Stomach (tissue), 9 donors: ENCODE results near the gene NMT1. TPM values are rescaled to one million over a fixed set of nuclear protein-coding genes. Genes with fewer than 3 reads are reported as not detected.
"Not testable (repeated sequence)": the region's sequence is repeated elsewhere in the genome, so short reads cannot be mapped to it uniquely, and the experiment has no call there.

ENCODE experiments used
- DNase-seq, 2 donors: peaks; one replicate each; pipeline versions ENCODE4 v3.0.0 to v3.0.0-alpha.2; 2013 to 2019
- H3K27ac ChIP-seq, 5 donors: fragments of 200-600 bp in 4 of 5; sonication (generic) in 4 of 5; one replicate each; pipeline ENCODE4 v1.5.1; 2013 to 2019; ENCODE audit warnings: mild to moderate bottlenecking in 1 of 5, moderate library complexity in 1 of 5
- H3K27me3 ChIP-seq, 3 donors: fragments of 200-600 bp; sonication (generic); one replicate each; pipeline ENCODE4 v1.5.1; 2017 to 2019; ENCODE audit warnings: mixed run types in 1 of 3
- H3K36me3 ChIP-seq, 4 donors: fragments of 200-600 bp; sonication (generic); 1 replicate in 3 of 4; 2 replicates in 1 of 4; pipeline ENCODE4 v1.5.1; 2016 to 2019
- H3K4me1 ChIP-seq, 4 donors: fragments of 200-600 bp; sonication (generic); one replicate each; pipeline ENCODE4 v1.5.1; 2016 to 2019
- H3K4me3 ChIP-seq, 4 donors: fragments of 200-600 bp; sonication (generic) in 3 of 4; one replicate each; pipeline ENCODE4 v1.5.1; 2016 to 2019; ENCODE audit warnings: mild to moderate bottlenecking in 1 of 4
- H3K9me3 ChIP-seq, 4 donors: fragments of 200-600 bp; sonication (generic); one replicate each; pipeline ENCODE4 v1.5.1; 2016 to 2019
- EP300 ChIP-seq: sonication (generic); formaldehyde crosslinking; IDR thresholded peaks from one replicate; pipeline ENCODE4 v1.6.1; 2017; ENCODE audit warnings: antibody characterized with exemption
- POLR2A ChIP-seq, 4 donors: fragments of 450-650 bp; IDR thresholded peaks; one replicate each; pipeline ENCODE4 v1.6.1; 2016; ENCODE audit warnings: antibody characterized with exemption in 4 of 4, control low read depth in 2 of 4, mild to moderate bottlenecking in 1 of 4, moderate library complexity in 1 of 4
- POLR2AphosphoS5 ChIP-seq, 3 donors: sonication (generic); formaldehyde crosslinking; IDR thresholded peaks; one replicate each; pipeline ENCODE4 v1.6.1; 2016; ENCODE audit warnings: antibody characterized with exemption in 3 of 3
- WGBS, 5 donors: extraction: QIAGEN DNeasy Blood & Tissue Kit in 3 of 5; methylation state at CpG; one replicate each; pipeline versions ENCODE4 v1.1.5 to v1.1.7; 2013 to 2018; 5-methylcytosine and 5-hydroxymethylcytosine counted together
- intact Hi-C: fragments of 100-400 bp; cut with DNase I; formaldehyde crosslinking; loops from one replicate; pipeline ENCODE4 v1.15.1; 2023; ENCODE audit warnings: low total_unique reads
- polyA plus RNA-seq, 3 donors: library from polyadenylated mRNA; stranded (reverse); fragments of 200-250 nt; gene quantifications; one replicate each; pipeline ENCODE4 v1.2.3, GENCODE V29; 2013
- total RNA-seq, 5 donors: library from RNA; depleted of rRNA; stranded (reverse); fragments of >200 nt; gene quantifications; one replicate each; pipeline versions ENCODE4 v1.1.0 to v1.2.3, GENCODE V29; 2014 to 2016
- TF ChIP-seq, protein P1 (sequence below), 7 experiments: fragments of 450-650 bp in 4 of 7; fragments of 200-600 bp in 3 of 7; sonication (generic) in 3 of 7; IDR thresholded peaks; one replicate each; pipeline ENCODE4 v1.5.1; 2016 to 2019; ENCODE audit warnings: antibody characterized with exemption in 7 of 7, control low read depth in 2 of 7, mild to moderate bottlenecking in 1 of 7
- donor health status: healthy with polysubstance abuse.
- donor health status: Bipolar disorder and iron deficiency.
- donor health status: healthy.

The NMT1 gene
- total and polyA plus RNA-seq, 8 donors, result 23.3 to 230 (median 73.5) TPM

DNA sequence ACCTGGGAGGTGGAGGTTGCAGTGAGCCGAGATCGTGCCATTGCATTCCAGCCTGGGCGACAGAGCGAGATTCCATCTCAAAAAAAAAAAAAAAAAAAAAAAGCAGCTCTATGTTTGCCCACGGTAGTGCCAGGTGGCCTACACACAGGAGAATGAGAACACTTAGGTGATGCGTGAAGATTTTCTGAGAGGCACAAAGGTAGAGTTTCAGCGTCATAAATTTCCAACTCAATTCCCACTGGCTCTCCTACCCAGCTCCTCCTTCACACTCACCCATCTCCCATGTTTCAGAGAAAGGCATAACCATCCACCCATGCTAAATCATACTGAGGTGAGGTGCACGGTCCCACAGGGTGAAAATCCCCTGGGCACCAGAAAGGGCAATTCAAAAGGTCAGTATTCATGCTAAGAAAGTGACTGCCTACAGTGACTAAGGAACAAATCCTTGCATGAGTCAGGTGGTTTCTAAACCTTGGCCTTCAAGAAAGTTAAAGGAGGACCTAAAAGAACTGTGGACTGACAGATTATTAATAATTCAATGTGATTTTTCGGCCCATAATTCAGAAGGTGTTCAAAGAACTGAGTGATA, 14.5 kb upstream of the NMT1 start:
- intact Hi-C loops, result no loop called here
- TF ChIP-seq POLR2A (IDR thresholded peaks at IDR 0.05) (no peak), EP300 (no peak), POLR2AphosphoS5 (IDR thresholded peaks at IDR 0.05) (no peak)
- TF ChIP-seq, protein P1, sequence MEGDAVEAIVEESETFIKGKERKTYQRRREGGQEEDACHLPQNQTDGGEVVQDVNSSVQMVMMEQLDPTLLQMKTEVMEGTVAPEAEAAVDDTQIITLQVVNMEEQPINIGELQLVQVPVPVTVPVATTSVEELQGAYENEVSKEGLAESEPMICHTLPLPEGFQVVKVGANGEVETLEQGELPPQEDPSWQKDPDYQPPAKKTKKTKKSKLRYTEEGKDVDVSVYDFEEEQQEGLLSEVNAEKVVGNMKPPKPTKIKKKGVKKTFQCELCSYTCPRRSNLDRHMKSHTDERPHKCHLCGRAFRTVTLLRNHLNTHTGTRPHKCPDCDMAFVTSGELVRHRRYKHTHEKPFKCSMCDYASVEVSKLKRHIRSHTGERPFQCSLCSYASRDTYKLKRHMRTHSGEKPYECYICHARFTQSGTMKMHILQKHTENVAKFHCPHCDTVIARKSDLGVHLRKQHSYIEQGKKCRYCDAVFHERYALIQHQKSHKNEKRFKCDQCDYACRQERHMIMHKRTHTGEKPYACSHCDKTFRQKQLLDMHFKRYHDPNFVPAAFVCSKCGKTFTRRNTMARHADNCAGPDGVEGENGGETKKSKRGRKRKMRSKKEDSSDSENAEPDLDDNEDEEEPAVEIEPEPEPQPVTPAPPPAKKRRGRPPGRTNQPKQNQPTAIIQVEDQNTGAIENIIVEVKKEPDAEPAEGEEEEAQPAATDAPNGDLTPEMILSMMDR (IDR thresholded peaks at IDR 0.05), result no peak
- Histone ChIP-seq H3K36me3 (no peaks in the 10 kb centered on the region), H3K4me1 (peaks cover 20 to 63% (median 39%) of the 10 kb centered on the region in 4 donors), H3K4me3 (no peak overlapping the region), H3K9me3 (no peaks in the 10 kb centered on the region), H3K27me3 (no peaks in the 10 kb centered on the region), H3K27ac (no peak overlapping the region)
- DNase-seq, result no peak
- WGBS, 5 donors, result 83 to 92% (median 89%) methylated on average over 9 of the region's 9 CpGs

DNA sequence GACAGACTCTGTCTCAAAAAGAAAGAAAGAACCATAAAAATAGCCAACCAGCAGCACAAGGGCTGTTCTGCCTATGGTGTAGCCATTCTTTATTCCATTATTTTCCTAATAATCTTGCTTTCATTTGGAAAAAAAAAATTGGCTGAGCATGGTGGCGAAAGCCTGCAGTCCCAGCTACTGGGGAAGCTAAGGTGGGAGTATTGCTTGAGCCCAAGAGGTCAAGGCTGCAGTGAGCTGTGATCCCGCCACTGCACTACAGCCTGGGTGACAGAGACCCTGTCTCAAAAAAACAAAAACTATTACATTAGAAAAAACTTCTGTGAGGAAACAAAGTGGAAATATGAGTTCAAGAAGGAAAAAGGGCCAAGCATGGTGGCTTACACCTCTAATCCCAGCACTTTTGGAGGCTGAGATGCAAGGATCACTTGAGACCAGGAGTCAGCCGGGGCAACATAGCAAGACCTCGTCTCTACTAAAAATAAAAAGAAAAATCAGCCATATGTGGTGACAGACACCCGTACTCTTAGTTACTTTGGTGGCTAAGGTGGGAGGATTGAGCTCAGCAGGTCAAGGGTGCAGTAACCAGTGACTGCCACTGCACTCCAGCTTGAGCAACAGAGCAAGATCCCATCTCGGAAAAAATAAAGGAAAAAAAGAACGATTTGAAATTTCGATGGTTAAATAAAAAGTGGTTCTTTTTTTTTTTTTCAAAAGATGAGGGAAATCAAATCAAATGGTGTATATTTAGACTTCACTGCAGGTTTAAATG, 12.1 kb upstream of the NMT1 start:
- 89 to 93% (median 93%) methylated on average over 8 of the region's 8 CpGs for WGBS, 5 donors
- no peaks in the 10 kb centered on the region for H3K9me3 ChIP-seq
- intact Hi-C loops, result no loop called here
- no peak for DNase-seq
- peaks cover 15 to 48% (median 33%) of the 10 kb centered on the region in 4 donors for H3K4me1 ChIP-seq
- no peak overlapping the region for H3K4me3 ChIP-seq
- H3K36me3 ChIP-seq, result no peaks in the 10 kb centered on the region
- H3K27ac ChIP-seq, result no peak overlapping the region
- TF ChIP-seq, protein P1 (IDR thresholded peaks at IDR 0.05), result peak in 2 of 7 experiments; percentile 14 to 19
- TF ChIP-seq EP300, result no peak
- no peaks in the 10 kb centered on the region for H3K27me3 ChIP-seq

DNA sequence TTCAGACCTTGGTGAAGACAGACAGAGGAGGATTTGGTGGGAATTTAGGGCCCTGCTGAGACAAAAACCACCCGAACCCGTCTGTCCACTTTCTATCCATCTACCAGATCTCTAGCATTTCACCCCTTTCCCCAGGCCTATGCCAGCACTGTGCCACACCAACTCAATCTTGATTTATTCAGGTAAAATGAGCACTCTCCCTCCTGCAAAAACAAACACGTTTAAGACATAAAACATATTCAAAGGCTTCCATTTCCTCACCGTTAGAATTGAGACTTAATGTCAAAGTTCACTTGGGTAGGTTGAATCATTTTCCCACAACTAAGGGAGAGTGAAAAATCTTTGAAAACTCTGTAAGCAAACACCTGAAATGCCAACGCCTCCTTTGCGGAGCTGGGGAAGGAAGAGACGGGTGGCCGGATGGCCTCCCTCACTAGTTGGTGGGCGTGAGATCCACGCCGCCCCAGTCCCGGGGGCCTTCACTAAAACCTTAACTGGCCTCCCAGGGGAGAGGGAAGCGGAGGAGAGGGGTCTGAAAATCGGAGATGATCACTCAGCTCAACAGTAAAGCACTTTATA, 10.5 kb upstream of the NMT1 start:
- peak overlapping the region; percentile 76 to 94 (median 92) for H3K27ac ChIP-seq
- 1 to 3% (median 2%) methylated on average over 14 of the region's 14 CpGs for WGBS, 5 donors
- intact Hi-C loops, result no loop called here

DNA sequence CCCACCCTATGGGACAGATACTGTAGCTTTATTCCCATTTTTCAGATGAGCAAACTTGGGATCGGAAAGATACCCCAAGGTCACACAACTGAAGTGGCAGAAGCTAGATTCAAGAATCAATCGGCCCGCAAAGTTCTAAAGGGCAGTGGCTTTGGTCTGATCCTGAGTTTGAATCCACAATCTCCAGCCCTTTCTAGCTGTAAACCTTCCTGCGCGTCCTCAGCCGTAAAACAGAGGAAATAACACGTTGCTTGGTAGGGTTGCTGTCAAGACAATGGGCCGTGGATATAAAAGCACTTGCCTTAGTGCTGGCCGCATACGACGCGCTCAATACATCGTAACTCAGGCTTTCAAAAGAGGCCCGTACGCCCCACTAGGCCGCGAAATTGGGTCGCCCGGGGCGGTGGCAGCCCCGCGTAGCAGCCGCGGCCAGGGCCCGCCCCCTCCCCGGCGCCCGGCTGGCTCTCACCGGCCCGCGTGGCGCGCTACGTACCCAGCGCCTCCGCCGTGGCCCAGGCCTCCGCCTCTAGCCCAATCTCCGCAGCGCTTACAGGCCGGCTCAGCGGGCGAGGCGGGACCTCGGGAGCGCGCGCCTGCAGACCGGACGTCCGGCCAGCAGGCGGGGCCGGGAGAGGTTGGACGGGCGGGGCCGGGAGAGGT, 9.9 kb upstream of the NMT1 start, which contains the start of gene DCAKD:
TSS of gene DCAKD (minus strand) at position 573 of the 660 bp plus-strand sequence. CDS start 16,747 bp downstream, outside the sequence.
- 0 to 1% (median 0%) methylated on average over 20 to 56 of the region's 56 CpGs for WGBS, 5 donors
- Histone ChIP-seq H3K4me1 (peaks cover 12 to 34% (median 25%) of the 10 kb centered on the region in 4 donors), H3K27ac (peak within 1 kb of the TSS; percentile 87 to 94 (median 92)), H3K4me3 (peak within 1 kb of the TSS; percentile 55 to 65 (median 61)), H3K36me3 (no peaks in the 10 kb centered on the region), H3K27me3 (no peaks in the 10 kb centered on the region), H3K9me3 (no peaks in the 10 kb centered on the region)
- intact Hi-C loops, result no loop called here
- peak; percentile 96 to 99 for DNase-seq
- TF ChIP-seq EP300 (no peak), POLR2AphosphoS5 (IDR thresholded peaks at IDR 0.05) (peak; percentile 38 to 89 (median 78))

More for the DNA sequence above, 10.5 kb upstream of the NMT1 start:
- TF ChIP-seq POLR2AphosphoS5 (IDR thresholded peaks at IDR 0.05), result no peak
- Histone ChIP-seq H3K4me1 (peaks cover 12 to 34% (median 28%) of the 10 kb centered on the region in 4 donors), H3K9me3 (no peaks in the 10 kb centered on the region), H3K27me3 (no peaks in the 10 kb centered on the region), H3K4me3 (peak overlapping the region; percentile 52 to 65 (median 60)), H3K36me3 (no peaks in the 10 kb centered on the region)
- DNase-seq, result peak in 1 of 2 donors; percentile 61

DNA sequence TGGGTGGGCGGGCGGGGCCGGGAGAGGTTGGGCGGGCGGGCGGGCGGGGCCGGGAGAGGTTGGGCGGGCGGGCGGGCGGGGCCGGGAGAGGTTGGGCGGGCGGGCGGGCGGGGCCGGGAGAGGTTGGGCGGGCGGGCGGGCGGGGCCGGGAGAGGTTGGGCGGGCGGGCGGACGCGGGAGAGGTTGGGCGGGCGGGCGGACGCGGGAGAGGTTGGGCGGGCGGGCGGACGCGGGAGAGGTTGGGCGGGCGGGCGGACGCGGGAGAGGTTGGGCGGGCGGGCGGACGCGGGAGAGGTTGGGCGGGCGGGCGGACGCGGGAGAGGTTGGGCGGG, 9.4 kb upstream of the NMT1 start:
- peaks cover 12 to 32% (median 24%) of the 10 kb centered on the region in 4 donors for H3K4me1 ChIP-seq
- intact Hi-C loops, H3K27me3 ChIP-seq, H3K9me3 ChIP-seq, H3K36me3 ChIP-seq, DNase-seq: not testable (repeated sequence)
- peak overlapping the region; percentile 53 to 58 (median 56) for H3K4me3 ChIP-seq
- H3K27ac ChIP-seq, result peak overlapping the region; percentile 86 to 94 (median 87)
- 20% methylated on average over 1 of the region's 54 CpGs; no CpG with 5 or more reads in 4 of the 5 donors for WGBS, 5 donors
